GM18498 (cell line): ENCODE measurements around the gene PLXNB2.

Experiments
- ATAC-seq: cut with Tn5 transposase; IDR thresholded peaks from one replicate; pipeline ENCODE4 v1.9.1; 2021; ENCODE audit warnings: mild to moderate bottlenecking, moderate library complexity; ENCODE audit not compliant: unreplicated experiment

The PLXNB2 gene

GRCh38 chr22:50253046-50253915 lies 54.2 kb downstream of the PLXNB2 start:
- ATAC-seq: no peak

GRCh38 chr22:50252082-50253045 lies 55.1 kb downstream of the PLXNB2 start:
- ATAC-seq: no peak

GRCh38 chr22:50251477-50252081 lies 55.9 kb downstream of the PLXNB2 start:
- ATAC-seq: peak; percentile 2

GRCh38 chr22:50250555-50251476 lies 56.6 kb downstream of the PLXNB2 start, which contains the start of gene HDAC10:
Gene HDAC10, minus strand, starts transcription at chr22:50251265. Its CDS starts 233 bp downstream, at chr22:50251032.
- ATAC-seq: peak; percentile 56

- ATAC-seq: no peak
These were observed 57.2 kb downstream of the PLXNB2 start for GRCh38 chr22:50250249-50250554.

- no peak for ATAC-seq
These were observed 57.9 kb downstream of the PLXNB2 start for GRCh38 chr22:50249341-50250248.

- ATAC-seq: no peak
These were observed 59.0 kb downstream of the PLXNB2 start for GRCh38 chr22:50248196-50249081.

- no peak for ATAC-seq
These were observed 59.7 kb downstream of the PLXNB2 start for GRCh38 chr22:50247748-50248147.

- ATAC-seq: no peak
These were observed 60.9 kb downstream of the PLXNB2 start for GRCh38 chr22:50246242-50247175.

- no peak for ATAC-seq
These were observed 62.0 kb downstream of the PLXNB2 start for GRCh38 chr22:50245214-50246072.

GRCh38 chr22:50244420-50245213 lies 62.8 kb downstream of the PLXNB2 start, which contains the start of gene TUBGCP6:
Gene TUBGCP6, minus strand, starts transcription at chr22:50245023. Its CDS starts 564 bp downstream, at chr22:50244459.
- peak; percentile 73 for ATAC-seq

- ATAC-seq: no peak
These were observed 63.6 kb downstream of the PLXNB2 start for GRCh38 chr22:50243685-50244419.

GRCh38 chr22:50242406-50242949 lies 65.0 kb downstream of the PLXNB2 start:
- ATAC-seq: no peak

GRCh38 chr22:50238755-50239154 lies 68.7 kb downstream of the PLXNB2 start:
- ATAC-seq: no peak
